Vagina (tissue), 2 donors: ENCODE results near the gene FBH1.

Experiments used
- CTCF ChIP-seq, 3 experiments: fragments of 450-650 bp in 2 of 3; fragments of 200-600 bp in 1 of 3; sonication (generic) in 1 of 3; IDR thresholded peaks; one replicate each; pipeline ENCODE4 v1.5.1; 2017 to 2019; ENCODE audit warnings: antibody characterized with exemption in 3 of 3, mild to moderate bottlenecking in 2 of 3, moderate library complexity in 2 of 3
- POLR2A ChIP-seq, 2 donors: fragments of 450-650 bp; IDR thresholded peaks; one replicate each; pipeline ENCODE4 v1.6.1; 2017; ENCODE audit warnings: antibody characterized with exemption in 2 of 2, mild to moderate bottlenecking in 2 of 2, moderate library complexity in 2 of 2
- POLR2AphosphoS5 ChIP-seq, 2 donors: sonication (generic); formaldehyde crosslinking; IDR thresholded peaks; one replicate each; pipeline ENCODE4 v1.9.0; 2017; ENCODE audit warnings: antibody characterized with exemption in 2 of 2, mild to moderate bottlenecking in 2 of 2, low read depth in 1 of 2; ENCODE audit not compliant: insufficient read depth in 1 of 2

DNA sequence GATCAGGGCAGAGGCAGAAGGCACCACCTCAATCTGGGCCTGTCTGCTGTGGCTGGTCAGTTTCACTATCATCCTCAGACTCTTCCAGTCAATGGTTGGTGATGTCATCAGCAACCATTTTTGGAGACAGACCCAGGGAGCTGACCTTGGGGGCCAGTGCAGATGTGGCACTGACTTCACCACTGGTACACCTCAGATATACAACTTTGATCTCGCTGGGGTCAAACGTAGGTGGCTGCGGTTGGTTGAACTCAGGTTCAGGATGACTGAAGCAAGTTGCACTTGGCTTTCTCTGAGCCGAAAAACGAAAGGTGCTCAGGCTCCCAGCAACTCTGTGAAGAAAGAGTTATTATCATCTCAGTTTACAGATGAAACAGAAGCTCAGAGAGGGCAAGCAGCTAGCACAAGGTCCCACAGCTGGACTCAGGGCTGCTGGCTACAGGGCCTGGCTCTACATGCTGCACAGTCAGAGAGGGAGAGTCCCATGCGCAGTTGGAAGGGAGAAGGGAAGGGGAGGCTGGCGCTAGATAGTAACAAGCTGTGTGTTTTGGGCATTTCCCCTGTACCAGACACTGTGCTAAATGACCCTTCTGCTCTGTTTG, 27.6 kb upstream of the FBH1 start:
- no peak for TF ChIP-seq CTCF (IDR thresholded peaks at IDR 0.05)
- TF ChIP-seq POLR2A (IDR thresholded peaks at IDR 0.05), result no peak
- no peak for TF ChIP-seq POLR2AphosphoS5 (IDR thresholded peaks at IDR 0.05; ENCODE audit: insufficient read depth in 1 of 2, low read depth in 1 of 2)
